ENCODE data around the gene CNPY1.

DNA sequence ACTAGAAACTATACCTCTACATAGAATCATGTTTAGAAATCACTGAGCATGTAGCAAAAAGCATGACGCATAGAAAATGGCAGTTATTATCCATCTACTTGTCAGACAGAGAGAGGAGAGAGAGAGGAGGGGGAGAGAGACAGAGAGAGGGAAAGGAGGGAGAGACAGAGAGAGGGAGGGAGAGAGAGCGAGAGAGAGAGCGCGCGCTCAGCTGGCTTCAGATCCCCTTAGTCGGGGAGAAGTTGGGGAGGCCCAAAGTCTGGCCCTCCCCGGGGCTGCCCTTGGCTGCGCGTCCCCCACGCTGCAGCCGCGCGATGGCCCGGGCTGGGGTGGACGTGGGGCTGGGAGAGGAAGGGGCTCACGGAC is 37.0 kb downstream of the CNPY1 start:
- no peak for TF ChIP-seq POLR2A (IDR thresholded peaks at IDR 0.05)
- no peak for TF ChIP-seq CTCF (IDR thresholded peaks at IDR 0.05)

Measured in thyroid gland (tissue), 4 donors.